HG02970 (cell line): ENCODE results near the gene RNF151.

Experiments
- ATAC-seq: cut with Tn5 transposase; IDR thresholded peaks from one replicate; pipeline ENCODE4 v1.9.1; 2021; ENCODE audit warnings: mild to moderate bottlenecking, moderate library complexity, moderate number of reproducible peaks; ENCODE audit not compliant: unreplicated experiment, low FRiP score

Gene RNF151

DNA sequence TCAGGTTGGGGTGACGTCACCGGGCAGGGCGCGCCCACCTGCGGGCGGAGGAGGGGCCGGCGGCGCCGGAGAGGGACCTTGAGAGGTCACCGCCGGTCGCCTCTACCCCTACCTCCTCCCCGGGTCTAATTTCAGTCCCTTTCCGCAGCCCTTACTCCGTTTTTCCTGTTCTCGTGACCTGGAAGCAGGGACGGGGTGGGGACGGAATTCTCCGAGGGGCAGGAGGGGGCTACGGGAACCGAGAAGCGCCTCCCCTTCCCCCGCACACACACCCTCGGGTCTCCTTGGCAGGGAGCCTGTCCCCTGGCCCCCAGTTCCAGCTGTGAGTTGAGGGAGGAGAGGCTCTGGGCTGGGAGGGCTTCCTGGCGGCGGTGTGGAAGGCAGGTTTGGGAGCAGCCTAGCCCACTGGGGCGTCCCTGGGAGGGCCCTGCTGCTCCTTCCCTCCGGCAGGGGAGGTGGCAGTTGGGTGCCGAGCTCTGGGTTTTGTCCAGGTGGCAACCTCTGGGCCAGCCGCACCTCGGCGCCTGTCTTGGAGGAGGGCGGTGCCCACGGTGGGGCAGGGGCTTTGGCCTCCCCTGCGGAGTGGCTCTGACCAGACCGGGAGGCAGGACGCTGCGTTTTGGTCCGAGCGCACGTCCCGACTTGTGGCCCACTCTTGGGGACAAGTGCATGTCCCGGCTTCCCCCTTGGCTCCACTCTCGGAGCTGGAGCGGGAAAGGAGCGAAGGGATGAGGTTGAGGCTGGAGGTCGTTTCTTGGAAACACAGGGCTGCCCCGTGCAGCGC, 23.9 kb downstream of the RNF151 start:
- no peak for ATAC-seq

DNA sequence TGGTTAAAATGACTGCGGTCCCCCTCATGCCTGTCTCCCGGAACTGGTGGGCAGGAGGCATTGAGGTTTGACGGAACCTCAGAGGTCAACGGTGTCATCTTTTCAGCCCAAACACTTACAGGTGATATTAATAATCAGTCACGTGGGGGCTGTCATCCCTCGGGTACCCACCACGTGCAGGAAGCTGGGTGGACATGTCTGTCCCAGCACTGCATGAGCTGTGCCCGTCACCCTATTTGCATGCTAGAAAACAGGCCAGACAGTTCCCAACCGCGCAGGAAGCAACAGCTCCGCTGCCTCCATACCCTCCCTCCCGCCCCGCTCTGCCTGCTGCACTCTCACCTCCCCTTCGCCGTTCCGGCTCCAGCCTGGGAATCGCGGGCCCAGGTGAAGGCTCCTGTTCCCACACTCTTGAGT, 24.5 kb downstream of the RNF151 start:
- ATAC-seq, result peak; percentile 24

DNA sequence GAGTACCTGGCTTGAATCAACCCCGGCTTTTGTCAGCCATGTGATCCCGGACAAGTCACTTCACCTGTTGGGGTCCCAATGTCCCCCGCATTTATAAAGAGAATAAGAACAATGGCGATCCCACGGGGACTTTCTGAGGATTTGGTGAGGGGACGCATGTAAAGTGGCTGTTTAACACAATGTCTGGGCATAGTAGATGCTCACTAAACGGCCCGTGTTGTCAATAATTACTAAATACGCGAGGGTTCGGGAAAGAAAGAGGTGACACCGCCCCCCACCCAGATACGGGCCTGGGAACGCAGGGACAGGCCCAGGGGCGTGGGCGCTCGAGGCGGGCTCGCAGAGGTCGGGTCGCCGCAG, 24.9 kb downstream of the RNF151 start:
- ATAC-seq, result no peak

DNA sequence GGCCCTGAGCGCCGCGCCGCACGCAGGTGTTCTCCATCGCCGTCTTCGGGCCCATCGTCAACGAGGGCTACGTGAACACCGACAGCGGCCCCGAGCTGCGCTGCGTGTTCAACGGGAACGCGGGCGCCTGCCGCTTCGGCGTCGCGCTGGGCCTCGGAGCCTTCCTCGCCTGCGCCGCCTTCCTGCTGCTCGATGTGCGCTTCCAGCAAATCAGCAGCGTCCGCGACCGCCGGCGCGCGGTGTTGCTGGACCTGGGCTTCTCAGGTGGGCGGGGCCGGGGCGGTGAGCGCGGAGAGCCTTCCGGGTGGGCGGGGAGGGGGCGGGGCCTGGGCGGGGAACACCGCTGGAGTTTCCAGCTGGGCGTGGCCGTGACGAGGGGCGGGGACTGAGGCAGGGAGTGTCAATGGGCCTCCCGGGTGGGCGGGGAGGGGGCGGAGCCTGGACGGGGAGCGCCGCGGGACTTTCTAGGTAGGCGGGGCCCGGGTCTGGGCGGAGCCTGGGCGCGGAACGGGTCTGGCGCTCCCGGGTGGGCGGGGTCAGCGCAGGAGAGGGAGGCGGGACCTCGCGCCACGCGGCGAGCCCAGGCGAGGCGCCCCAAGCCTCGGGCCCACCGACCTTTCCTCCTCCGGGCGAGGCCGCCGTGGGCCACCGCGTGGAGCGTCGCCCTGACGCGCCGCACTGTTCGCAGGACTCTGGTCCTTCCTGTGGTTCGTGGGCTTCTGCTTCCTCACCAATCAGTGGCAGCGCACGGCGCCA, 25.5 kb downstream of the RNF151 start:
- ATAC-seq, result peak; percentile 59

DNA sequence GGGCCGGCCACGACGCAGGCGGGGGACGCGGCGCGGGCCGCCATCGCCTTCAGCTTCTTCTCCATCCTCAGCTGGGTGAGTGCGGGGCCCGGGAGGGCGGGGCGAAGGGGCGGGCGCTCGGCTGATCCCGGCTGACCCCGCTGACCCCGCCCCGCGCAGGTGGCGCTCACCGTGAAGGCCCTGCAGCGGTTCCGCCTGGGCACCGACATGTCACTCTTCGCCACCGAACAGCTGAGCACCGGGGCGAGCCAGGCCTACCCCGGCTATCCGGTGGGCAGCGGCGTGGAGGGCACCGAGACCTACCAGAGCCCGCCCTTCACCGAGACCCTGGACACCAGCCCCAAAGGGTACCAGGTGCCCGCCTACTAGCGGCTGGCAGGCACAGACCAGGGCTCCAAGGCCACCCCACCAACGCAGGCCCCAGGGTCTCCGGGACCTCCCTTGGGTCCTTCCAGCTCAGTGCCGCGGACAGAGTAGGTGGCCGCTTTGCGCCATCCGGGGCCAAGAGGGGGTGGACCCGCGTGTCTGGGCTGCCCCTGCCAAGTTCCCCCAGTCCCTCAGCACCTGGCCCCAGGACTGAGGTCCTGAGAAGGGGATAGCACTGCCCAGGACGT, 26.2 kb downstream of the RNF151 start:
- no peak for ATAC-seq

DNA sequence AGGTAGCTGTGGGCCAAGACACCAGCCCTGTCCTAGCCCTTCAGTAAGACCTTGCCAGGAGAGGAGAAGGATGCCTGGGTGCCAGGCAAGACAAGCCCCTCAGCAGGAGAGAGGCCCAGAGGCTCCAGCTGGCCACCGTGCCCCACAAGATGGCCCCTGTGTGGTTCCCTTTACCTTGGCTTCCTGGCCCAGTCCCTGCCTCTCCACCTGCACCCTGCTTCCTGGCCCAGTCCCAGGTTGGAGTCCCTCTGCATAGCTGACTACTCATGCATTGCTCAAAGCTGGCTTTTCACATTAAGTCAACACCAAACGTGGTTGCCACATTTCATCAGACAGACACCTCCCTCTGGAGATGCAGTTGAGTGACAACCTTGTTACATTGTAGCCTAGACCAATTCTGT, 27.1 kb downstream of the RNF151 start:
- no peak for ATAC-seq

DNA sequence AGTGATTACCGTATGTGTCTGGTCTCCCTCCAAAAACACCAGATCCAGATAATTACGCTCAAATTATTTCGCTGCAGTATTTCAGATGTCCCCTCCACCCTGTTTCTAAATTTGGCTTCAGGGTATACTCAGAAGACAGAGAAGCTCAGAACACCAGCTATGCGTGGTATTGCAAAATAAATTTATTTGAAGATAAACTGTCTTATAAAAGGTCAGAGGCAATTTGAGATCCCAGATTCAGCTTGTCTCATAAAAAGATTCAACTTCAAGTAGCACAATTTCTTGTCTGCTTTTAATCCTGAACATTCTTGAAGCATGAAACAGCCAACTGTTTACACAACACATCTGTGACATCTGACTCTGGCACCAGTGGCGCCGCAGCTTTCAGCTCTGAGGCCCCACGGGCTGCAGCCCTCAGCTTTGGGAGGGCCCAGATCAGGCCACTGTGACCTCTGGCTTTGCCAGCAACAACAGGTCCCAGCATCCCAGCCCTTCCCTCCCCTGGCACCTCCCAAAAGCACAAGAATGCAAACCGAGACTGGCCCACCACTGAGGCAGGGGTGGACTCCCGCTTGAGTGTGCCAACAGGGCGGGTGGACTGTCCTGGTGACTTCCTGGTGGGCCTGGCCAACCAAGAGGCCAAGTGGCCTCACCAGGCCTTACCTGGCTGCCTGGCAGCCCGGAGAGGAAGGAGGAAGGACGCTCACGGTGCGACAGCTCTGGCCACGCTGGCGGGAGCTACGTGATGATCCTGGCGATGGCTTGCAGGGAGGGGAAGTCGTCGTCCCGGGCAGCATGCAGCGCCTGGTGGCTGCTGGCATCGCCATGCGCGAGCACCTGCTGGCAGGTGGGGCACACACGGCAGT, 31.1 kb downstream of the RNF151 start:
- ATAC-seq, result no peak

DNA sequence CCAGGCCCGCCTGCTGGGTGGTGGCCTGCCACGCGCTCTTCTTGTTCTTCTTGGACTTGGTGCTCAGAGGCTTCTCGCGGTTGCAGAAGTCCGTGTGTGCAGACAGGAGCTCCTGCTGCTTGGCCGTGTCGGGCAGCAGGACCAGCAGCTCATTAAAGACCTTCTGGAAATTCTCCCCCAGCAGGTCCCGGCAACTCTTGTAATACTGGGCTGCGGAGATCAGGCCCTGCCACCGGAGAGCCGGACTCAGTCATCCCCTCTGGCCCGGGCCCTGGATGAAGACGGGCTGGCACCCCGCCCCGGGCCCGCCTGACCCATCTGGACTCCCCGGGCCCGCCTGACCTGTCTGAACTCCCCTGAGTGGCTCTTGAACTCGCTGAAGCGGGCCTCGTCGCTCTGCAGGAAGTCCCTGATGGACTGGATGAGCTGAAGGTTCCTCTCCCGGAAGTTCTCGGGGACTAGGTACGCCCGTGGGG, 31.7 kb downstream of the RNF151 start:
- ATAC-seq, result no peak

DNA sequence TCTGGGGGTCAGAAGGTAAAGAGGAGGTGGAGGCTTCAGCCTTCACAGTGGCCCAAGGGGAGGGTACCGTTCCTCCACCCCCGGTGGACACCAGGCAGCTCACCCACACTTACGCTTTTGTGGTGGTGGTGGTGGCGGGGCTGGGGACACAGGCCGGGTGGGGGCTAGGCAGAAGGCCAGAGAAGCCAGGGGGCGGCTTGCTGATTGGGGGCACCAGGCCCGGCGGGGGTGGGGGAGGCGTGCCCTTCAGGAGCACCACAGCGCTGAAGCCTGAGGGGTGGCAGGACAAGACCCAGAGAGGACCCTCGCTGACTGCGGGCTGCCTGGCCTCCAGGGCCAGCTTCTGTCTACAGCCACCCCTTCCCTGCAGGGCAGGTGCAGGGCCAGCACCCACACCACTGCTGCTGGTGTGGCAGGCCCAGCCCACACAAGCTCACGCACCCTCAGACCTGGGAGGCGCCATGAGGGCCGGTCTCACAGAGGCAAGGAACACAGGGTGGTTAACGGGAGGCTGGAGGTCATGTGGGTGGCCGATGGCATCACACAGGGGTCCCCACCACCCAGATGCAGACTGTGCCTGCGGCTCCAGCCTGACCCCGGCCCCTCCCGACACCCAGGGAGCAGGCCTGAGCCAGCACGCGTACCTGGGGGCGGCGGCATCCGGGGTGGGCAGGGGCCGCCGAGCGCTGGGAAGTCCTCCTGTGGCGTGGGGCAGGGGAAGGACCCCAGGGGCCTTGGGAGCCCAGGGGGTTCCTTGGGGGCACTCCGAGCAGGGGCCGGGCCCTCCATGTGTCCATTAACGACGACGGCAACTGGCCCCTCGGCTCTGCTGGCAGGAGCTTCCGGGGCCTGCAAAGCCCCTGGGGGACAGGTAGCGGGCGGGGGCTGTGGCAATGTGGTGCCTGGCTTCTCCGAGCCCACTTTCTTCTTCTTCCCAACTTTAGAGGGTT, 32.5 kb downstream of the RNF151 start:
- no peak for ATAC-seq

DNA sequence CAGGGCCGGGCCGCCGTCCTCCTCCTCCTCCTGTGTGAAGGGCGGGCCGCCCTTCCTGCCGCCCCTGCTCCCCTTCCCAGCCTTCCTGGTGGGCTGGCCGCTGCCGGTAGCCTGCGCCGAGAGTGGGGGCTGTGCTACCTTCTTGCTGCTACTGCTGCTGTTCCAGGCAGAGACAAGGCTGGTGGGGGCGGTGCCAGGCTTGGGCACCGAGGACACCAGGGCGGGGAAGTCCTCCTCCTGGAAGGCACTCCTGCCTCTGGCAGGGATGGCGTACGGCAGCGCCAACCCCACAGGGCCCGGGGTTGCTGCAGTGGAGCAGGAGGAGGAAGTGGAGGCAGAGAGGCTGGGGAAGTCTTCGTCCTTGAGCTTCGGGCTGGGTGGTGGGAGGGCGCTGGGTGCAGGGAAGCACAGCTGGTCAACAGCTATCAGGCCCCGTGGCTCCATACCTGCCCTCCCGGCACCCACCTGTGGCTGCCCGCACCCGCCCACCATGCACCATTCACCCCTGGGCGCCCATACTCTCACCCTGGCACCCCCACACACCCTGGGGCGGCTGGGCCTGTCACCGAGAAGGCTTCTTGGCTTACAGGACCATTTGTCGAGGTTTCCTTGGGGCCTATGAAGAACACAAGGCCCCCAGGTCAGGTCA, 33.3 kb downstream of the RNF151 start:
- ATAC-seq, result no peak

DNA sequence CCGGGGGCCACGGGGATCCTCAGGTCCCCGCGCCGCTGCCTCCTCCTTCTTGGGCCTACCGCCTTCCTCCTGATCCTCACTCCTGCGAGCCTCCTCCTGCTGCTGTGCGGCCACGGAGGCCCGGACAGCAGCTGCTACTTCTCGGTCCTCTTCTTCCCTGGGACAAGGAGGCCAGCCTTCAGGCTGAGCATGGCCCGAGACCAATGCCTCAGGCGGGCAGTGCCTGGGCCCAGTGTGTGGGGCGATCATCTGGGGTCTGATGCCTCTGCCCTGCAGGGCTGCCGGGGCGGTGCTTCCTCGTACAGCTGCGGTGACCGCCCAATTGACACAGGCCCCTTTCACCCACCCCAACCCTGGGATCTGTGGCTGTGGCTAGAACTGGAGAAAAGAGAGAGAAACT, 34.4 kb downstream of the RNF151 start:
- ATAC-seq, result no peak

DNA sequence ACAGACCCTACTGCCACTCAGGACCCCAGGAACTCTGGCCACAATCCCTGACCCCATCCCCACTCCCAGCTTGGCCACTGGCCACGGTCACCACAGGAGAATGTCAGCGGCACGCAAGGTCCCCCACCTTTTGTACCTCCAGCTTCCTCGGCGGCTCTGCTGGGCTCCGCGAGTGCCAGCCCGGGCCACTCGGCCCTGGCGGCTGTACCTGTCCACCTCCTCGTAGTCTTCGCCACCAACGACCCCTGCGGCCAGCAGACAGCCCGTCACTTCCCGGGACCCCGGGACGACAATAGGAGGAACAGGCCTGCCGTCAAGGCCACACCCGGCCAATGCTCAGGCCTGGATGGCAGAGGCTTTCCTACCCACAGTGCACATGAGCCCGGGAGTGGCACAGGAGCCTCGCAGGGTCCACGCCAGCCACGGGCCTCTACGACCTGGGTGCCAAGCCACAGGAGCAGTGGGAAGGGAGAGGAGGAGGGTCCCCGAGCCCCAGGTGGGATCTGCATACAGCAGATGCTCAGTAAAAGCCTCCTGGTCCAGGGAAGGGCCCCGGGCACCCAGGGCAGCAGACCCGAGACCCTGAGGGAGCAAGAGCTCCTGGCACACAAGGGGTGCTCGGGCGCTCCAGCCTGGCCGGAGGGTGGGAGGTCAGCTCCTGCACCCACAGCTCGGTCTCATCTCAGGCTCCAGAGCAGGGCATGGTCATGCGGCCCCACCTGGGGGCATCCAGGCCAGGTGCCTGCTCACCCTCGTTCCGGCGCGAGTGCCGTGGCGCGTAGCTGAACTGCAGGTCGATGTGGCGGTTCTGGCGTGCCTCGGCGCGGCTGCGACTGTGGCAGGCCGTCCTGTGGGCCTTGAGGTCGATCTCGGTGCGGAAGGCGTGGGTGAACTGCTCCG, 35.0 kb downstream of the RNF151 start:
- no peak for ATAC-seq

DNA sequence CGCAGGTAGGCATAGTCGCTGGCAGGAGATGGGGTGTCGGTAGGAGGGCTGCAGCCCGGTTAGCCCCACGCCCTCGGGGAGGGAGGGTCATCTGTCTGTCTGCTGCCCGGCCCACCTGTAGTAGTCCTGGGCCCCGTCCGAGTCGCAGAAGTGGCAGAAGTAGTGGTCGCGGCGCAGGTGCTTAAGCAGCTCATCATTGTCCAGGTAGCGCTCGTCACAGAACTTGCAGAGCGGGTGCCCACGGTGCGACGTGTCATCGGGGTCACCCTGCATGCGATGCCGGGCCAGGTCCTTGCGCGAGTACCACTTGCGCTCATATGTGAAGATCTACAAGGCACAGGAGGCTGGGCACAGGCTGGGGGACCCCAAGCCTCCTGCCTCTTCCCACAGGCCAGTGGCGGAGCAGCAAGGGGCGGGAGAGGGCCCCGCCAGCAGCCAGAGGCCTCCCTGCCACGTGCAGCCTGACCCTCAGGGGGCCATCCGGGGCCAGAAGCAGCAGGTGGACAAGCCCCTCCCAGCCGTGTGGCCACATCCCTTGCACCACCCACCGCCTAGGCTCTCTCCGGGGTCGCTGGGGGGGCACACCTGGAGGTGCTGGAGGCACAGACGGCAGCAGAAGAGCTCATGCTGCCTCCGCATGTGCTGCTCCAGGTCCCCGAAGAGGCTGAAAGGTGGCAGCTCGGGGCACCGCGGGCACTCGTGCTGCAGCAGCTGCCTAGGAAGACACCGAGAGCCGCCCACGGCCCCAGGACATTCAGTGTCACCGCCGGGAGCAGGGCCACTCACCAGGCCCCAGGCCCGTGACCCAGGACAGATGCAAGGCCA, 36.0 kb downstream of the RNF151 start:
- no peak for ATAC-seq

DNA sequence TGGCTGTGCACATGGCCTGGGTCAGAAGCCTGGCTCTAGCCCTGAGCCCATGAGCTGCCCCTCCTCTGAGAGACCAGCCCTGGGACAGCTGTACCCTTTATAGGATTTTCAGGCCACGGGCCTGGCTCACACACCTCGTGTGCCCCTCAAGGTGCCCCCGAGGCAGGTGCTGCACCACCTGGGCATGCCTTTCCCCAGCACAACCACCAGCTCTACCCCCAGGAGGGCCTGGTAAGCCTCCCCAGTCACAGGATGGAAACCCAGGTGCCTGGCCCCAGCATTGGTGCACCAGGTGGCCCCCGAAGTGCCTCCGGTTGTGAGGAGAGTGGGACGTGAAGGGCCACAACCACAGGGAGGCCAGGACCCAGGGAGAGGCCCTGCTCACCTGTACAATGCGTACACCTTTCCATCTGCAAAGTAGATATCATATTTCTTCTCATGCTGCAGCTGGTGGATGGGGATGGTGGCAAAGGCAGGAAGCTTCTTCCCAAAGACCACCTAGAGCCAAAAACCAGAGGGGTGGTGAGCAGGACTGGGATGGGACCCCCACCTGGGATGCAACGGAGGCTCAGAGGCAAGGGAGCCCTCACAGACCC, 36.7 kb downstream of the RNF151 start:
- ATAC-seq, result no peak

DNA sequence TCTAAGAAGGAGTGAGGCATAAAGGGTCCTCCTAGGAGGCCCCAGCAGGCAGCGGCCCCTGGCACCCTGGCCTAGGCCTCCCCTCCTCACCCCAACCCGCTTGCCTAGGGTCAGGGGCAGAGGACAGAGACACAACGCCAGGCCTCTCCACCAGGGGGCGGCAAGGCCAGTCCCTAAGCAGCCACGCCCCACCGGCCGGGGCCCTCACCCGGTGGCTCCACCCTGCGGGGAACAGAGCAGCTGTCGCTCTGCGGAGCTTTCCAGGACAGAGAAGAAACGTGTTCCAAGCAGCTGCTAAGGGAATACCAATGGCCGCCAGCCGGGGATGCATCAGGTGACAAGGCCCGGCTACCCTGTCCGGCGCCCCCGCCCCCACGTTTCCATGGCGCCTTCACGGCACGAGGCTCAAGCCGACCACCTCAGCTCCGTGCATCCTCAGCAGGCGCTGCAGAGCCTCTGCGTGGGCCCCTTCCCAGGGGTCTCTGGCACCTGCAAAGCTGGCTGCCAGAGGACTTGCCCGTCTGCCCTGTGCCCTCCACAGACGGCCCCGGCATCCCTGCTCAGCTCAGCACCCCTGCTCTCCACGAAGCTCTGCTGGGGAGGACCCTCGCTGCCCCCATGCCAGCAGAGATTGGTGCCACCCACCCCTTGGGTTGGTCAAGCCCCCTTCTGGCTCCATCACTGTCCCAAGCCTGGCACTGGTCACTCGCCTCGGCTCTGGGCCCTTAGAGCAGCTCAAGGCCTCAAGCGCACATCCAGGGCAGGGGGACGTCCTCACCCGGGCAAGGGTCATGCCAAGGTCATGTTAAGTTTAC, 37.4 kb downstream of the RNF151 start:
- ATAC-seq, result peak; percentile 58
